Measurements from ENCODE around the gene R3HDML.

GRCh38 chr20:44356353-44356723 lies 19.5 kb downstream of the R3HDML start:
- TF ChIP-seq CTCF (IDR thresholded peaks at IDR 0.05; ENCODE audit: low read length), result no peak
- TF ChIP-seq EZH2 (IDR thresholded peaks at IDR 0.05; ENCODE audit: borderline replicate concordance, low read length), result no peak
